Heart left ventricle (tissue), 13 donors: ENCODE results near the gene HOATZ.

ENCODE experiments used
- CTCF ChIP-seq, 12 donors: fragments of 200-600 bp; sonication (generic) in 4 of 12; IDR thresholded peaks; one replicate each; pipeline versions ENCODE4 v1.5.0 to v1.8.0; 2018 to 2022; ENCODE audit warnings: antibody characterized with exemption in 12 of 12, mild to moderate bottlenecking in 5 of 12
- POLR2A ChIP-seq, 2 donors: fragments of 450-650 bp; IDR thresholded peaks; one replicate each; pipeline ENCODE4 v1.6.1; 2017; ENCODE audit warnings: antibody characterized with exemption in 2 of 2, mild to moderate bottlenecking in 2 of 2, moderate library complexity in 2 of 2
- donor health status: ischemic (EF 13 %, LVEDD 7.1; RV severe dilation, severe dysfunction).
- donor health status: DM: no; HTN: yes; CAD: no.
- donor health status: DM: no; HTN: no; CAD: no.
- donor health status: ischemic (EF 25% LVEDD 6.9; RV normal size, moderate dysfunction).
- donor health status: ischemic (EF 25% LVEDD 5.7; RV mildly dilated, moderate dysfunction).
- donor health status: ischemic (EF 35%, LVEDD 5.7; RV mildly dilated, moderate dysfunction).
- donor health status: nonischemic (EF 11% LVEDD 7.7; RV severe dilation, severe dysfunction).
- donor health status: DM: yes; HTN: yes; CAD: no.
- donor health status: PGD.
- donor health status: ischemic (EF 29% LVEDD 5.4; RV normal size, mild dysfunction).
- donor health status: nonischemic (EF 23%, LVEDD 6.1; RV moderate dilation, normal function).

- TF ChIP-seq CTCF (IDR thresholded peaks at IDR 0.05) = no peak
- no peak for TF ChIP-seq POLR2A (IDR thresholded peaks at IDR 0.05)
Observed at GRCh38 chr11:111535281-111535680, 20.7 kb downstream of the HOATZ start.
